ENCODE results near the gene HOXB3.

GRCh38 chr17:48505788-48506187 lies 84.3 kb downstream of the HOXB3 start:
- TF ChIP-seq POLR2A (IDR thresholded peaks at IDR 0.05) (no peak), CTCF (IDR thresholded peaks at IDR 0.05) (no peak)

All from prostate gland (tissue), 2 donors.